Activated T-helper 17 cell treated with anti-CD3 and anti-CD28 coated beads, Interleukin-2, amount 50 U/mL, for 72 hours (primary cell): ENCODE data around the gene MYO18A. TPM values are rescaled to one million over a fixed set of nuclear protein-coding genes. Genes with fewer than 3 reads are reported as not detected.

ENCODE experiments used
- ATAC-seq: fragments of 150-1000 bp; cut with Tn5 transposase; replicated peaks from 2 replicates; pipeline ENCODE4 v1.10.0; 2021; ENCODE audit warnings: mild to moderate bottlenecking, moderate library complexity
- H3K27ac Mint-ChIP-seq: one replicate; pipeline ENCODE4 v1.8.0; 2022; ENCODE audit warnings: mixed read lengths
- H3K27me3 Mint-ChIP-seq: one replicate; pipeline ENCODE4 v1.8.0; 2022; ENCODE audit warnings: mixed read lengths
- H3K36me3 Mint-ChIP-seq: one replicate; pipeline ENCODE4 v1.8.0; 2022; ENCODE audit warnings: low read depth, mild to moderate bottlenecking, mixed read lengths
- H3K4me1 Mint-ChIP-seq: one replicate; pipeline ENCODE4 v1.8.0; 2022; ENCODE audit warnings: mixed read lengths
- H3K4me3 Mint-ChIP-seq: one replicate; pipeline ENCODE4 v1.8.0; 2022; ENCODE audit warnings: mild to moderate bottlenecking, mixed read lengths
- H3K9me3 Mint-ChIP-seq: one replicate; pipeline ENCODE4 v1.8.0; 2022; ENCODE audit warnings: mixed read lengths
- total RNA-seq, 2 donors: library from RNA; stranded (reverse); gene quantifications; one replicate each; pipeline ENCODE4 v1.2.3, GENCODE V29; 2022

The MYO18A gene
- total RNA-seq, 2 donors from 2014 or later = 90.6 to 95.9 TPM

GRCh38 chr17:29124135-29124924 lies 55.9 kb downstream of the MYO18A start:
- no peak overlapping the region for H3K4me3 Mint-ChIP-seq
- peak; percentile 94 for ATAC-seq
- peaks cover 27% of the 10 kb centered on the region for H3K36me3 Mint-ChIP-seq
- no peaks in the 10 kb centered on the region for H3K9me3 Mint-ChIP-seq
- H3K27ac Mint-ChIP-seq = peak overlapping the region; percentile 82
- peaks cover 5% of the 10 kb centered on the region for H3K4me1 Mint-ChIP-seq
- H3K27me3 Mint-ChIP-seq = no peaks in the 10 kb centered on the region

- Mint-ChIP-seq H3K27me3 (no peaks in the 10 kb centered on the region), H3K4me3 (no peak overlapping the region), H3K27ac (peak overlapping the region; percentile 17), H3K36me3 (peaks cover 38% of the 10 kb centered on the region), H3K4me1 (peaks cover 5% of the 10 kb centered on the region), H3K9me3 (no peaks in the 10 kb centered on the region)
- ATAC-seq = no peak
Measured at GRCh38 chr17:29123111-29123510, 57.1 kb downstream of the MYO18A start.

GRCh38 chr17:29121442-29121841 lies 58.8 kb downstream of the MYO18A start:
- ATAC-seq = no peak
- no peak overlapping the region for H3K4me3 Mint-ChIP-seq
- no peaks in the 10 kb centered on the region for H3K9me3 Mint-ChIP-seq
- H3K27ac Mint-ChIP-seq = no peak overlapping the region
- no peaks in the 10 kb centered on the region for H3K27me3 Mint-ChIP-seq
- peaks cover 5% of the 10 kb centered on the region for H3K4me1 Mint-ChIP-seq
- H3K36me3 Mint-ChIP-seq = peaks cover 43% of the 10 kb centered on the region

- no peaks in the 10 kb centered on the region for H3K27me3 Mint-ChIP-seq
Measured at GRCh38 chr17:29120433-29120832, 59.8 kb downstream of the MYO18A start.

GRCh38 chr17:29119265-29119664 lies 60.9 kb downstream of the MYO18A start:
- no peak overlapping the region for H3K4me3 Mint-ChIP-seq
- peaks cover 51% of the 10 kb centered on the region for H3K36me3 Mint-ChIP-seq
- H3K4me1 Mint-ChIP-seq = no peaks in the 10 kb centered on the region
- no peaks in the 10 kb centered on the region for H3K27me3 Mint-ChIP-seq
- no peak overlapping the region for H3K27ac Mint-ChIP-seq
- ATAC-seq = no peak
- no peaks in the 10 kb centered on the region for H3K9me3 Mint-ChIP-seq

More at GRCh38 chr17:29120433-29120832, 59.8 kb downstream of the MYO18A start:
- Mint-ChIP-seq H3K4me1 (peaks cover 5% of the 10 kb centered on the region), H3K9me3 (no peaks in the 10 kb centered on the region), H3K36me3 (peaks cover 43% of the 10 kb centered on the region), H3K4me3 (no peak overlapping the region), H3K27ac (no peak overlapping the region)
- ATAC-seq = no peak

- Mint-ChIP-seq H3K4me3 (no peak overlapping the region), H3K27ac (peak overlapping the region; percentile 46), H3K4me1 (no peaks in the 10 kb centered on the region), H3K9me3 (no peaks in the 10 kb centered on the region), H3K27me3 (no peaks in the 10 kb centered on the region), H3K36me3 (peaks cover 60% of the 10 kb centered on the region)
- peak; percentile 82 for ATAC-seq
Measured at GRCh38 chr17:29116804-29117753, 63.1 kb downstream of the MYO18A start.

GRCh38 chr17:29115961-29116803 lies 64.0 kb downstream of the MYO18A start:
- no peak overlapping the region for H3K27ac Mint-ChIP-seq
- H3K36me3 Mint-ChIP-seq = peaks cover 60% of the 10 kb centered on the region
- H3K27me3 Mint-ChIP-seq = no peaks in the 10 kb centered on the region
- H3K4me3 Mint-ChIP-seq = no peak overlapping the region
- peak; percentile 33 for ATAC-seq
- no peaks in the 10 kb centered on the region for H3K9me3 Mint-ChIP-seq
- no peaks in the 10 kb centered on the region for H3K4me1 Mint-ChIP-seq

- Mint-ChIP-seq H3K27ac (no peak overlapping the region), H3K4me3 (no peak overlapping the region), H3K9me3 (no peaks in the 10 kb centered on the region), H3K27me3 (no peaks in the 10 kb centered on the region), H3K36me3 (peaks cover 60% of the 10 kb centered on the region), H3K4me1 (no peaks in the 10 kb centered on the region)
- ATAC-seq = no peak
Measured at GRCh38 chr17:29115435-29115834, 64.8 kb downstream of the MYO18A start.

GRCh38 chr17:29114141-29114540 lies 66.1 kb downstream of the MYO18A start:
- no peak for ATAC-seq
- Mint-ChIP-seq H3K9me3 (no peaks in the 10 kb centered on the region), H3K27ac (peak overlapping the region; percentile 57), H3K4me3 (no peak overlapping the region), H3K4me1 (no peaks in the 10 kb centered on the region), H3K27me3 (no peaks in the 10 kb centered on the region), H3K36me3 (peaks cover 55% of the 10 kb centered on the region)

- Mint-ChIP-seq H3K4me1 (no peaks in the 10 kb centered on the region), H3K4me3 (no peak overlapping the region), H3K9me3 (no peaks in the 10 kb centered on the region), H3K36me3 (peaks cover 55% of the 10 kb centered on the region), H3K27ac (no peak overlapping the region), H3K27me3 (no peaks in the 10 kb centered on the region)
- ATAC-seq = no peak
Measured at GRCh38 chr17:29113334-29113733, 66.9 kb downstream of the MYO18A start.

GRCh38 chr17:29112771-29113295 lies 67.4 kb downstream of the MYO18A start:
- ATAC-seq = no peak
- Mint-ChIP-seq H3K9me3 (no peaks in the 10 kb centered on the region), H3K36me3 (peaks cover 60% of the 10 kb centered on the region), H3K27me3 (no peaks in the 10 kb centered on the region), H3K27ac (peak overlapping the region; percentile 48), H3K4me1 (no peaks in the 10 kb centered on the region), H3K4me3 (no peak overlapping the region)

GRCh38 chr17:29111816-29112499 lies 68.2 kb downstream of the MYO18A start:
- Mint-ChIP-seq H3K9me3 (no peaks in the 10 kb centered on the region), H3K27ac (peak overlapping the region; percentile 65), H3K27me3 (no peaks in the 10 kb centered on the region), H3K4me1 (no peaks in the 10 kb centered on the region), H3K4me3 (no peak overlapping the region), H3K36me3 (peaks cover 66% of the 10 kb centered on the region)
- peak; percentile 78 for ATAC-seq

GRCh38 chr17:29110372-29110757 lies 69.8 kb downstream of the MYO18A start:
- H3K27me3 Mint-ChIP-seq = no peaks in the 10 kb centered on the region
- no peak overlapping the region for H3K27ac Mint-ChIP-seq
- H3K36me3 Mint-ChIP-seq = peaks cover 78% of the 10 kb centered on the region
- no peak for ATAC-seq
- H3K9me3 Mint-ChIP-seq = no peaks in the 10 kb centered on the region
- peaks cover 7% of the 10 kb centered on the region for H3K4me1 Mint-ChIP-seq
- H3K4me3 Mint-ChIP-seq = no peak overlapping the region
